Left renal pelvis (tissue), 4 donors: ENCODE data around the gene SLC35A1. TPM values are rescaled to one million over a fixed set of nuclear protein-coding genes. Genes with fewer than 3 reads are reported as not detected.
"Not testable (repeated sequence)": the region's sequence is repeated elsewhere in the genome, so short reads cannot be mapped to it uniquely, and the experiment has no call there.

ENCODE experiments used
- DNase-seq, 4 donors: peaks; one replicate each; pipeline ENCODE4 v3.0.0-alpha.2; 2013; ENCODE audit warnings: low read depth in 4 of 4, low spot score in 3 of 4
- polyA plus RNA-seq, 4 donors: library from polyadenylated mRNA; unstranded; fragments of 120-200 nt; gene quantifications; one replicate each; pipeline ENCODE4 v1.2.1, GENCODE V29; 2013; ENCODE audit not compliant: insufficient read length in 4 of 4

Gene SLC35A1, protein sequence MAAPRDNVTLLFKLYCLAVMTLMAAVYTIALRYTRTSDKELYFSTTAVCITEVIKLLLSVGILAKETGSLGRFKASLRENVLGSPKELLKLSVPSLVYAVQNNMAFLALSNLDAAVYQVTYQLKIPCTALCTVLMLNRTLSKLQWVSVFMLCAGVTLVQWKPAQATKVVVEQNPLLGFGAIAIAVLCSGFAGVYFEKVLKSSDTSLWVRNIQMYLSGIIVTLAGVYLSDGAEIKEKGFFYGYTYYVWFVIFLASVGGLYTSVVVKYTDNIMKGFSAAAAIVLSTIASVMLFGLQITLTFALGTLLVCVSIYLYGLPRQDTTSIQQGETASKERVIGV
- 10 to 100 TPM; 37.4 to 51.4 (median 42.4) TPM for polyA plus RNA-seq

DNA sequence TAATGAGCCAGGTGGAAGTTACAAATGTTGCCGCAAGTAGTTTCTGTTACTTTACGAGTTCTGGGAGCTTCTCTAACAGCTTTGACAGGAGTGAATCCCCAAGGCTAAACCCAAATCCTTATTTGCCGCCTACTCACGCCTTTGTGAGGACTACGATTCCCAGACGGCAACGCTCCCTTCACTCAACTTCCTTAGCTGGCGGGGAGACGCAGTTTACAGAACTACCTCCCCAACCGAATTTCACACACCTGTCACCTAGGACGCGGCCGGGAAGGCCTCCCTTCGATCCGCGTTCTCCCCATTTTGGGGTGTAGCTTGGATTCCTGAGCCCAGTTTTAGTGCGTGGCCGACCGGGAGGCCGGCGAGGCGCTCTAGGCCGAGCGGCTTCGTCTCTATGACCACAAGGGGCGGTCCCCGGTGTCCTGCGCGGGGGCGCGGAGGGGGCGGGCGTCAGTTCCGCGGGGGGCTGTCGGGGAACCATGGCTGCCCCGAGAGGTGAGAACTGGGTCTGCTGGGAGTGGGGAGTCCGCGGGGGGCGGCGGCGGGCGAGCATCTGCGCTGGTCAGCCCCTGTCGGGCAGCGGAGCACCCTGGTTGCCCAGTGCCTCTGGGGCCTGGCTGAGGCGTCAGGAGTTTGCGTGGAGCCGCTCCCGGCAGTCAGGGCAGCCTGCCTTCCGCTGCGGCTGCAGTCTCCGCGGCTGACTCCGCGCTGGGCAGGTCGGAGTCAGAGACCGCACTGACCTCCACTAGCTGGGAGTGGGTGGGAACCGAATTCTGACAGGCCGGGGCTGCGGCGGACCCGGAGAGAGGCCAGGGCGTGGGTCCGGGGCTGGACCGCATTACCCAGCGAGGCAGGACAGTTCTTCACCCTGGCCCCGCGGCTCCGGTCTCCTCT is at the start of gene SLC35A1:
Gene SLC35A1, plus strand, starts transcription at position 450 of the 894 bp plus-strand sequence. Its CDS starts 30 bp downstream, at position 480.
- peak; percentile 69 to 80 (median 78) for DNase-seq

DNA sequence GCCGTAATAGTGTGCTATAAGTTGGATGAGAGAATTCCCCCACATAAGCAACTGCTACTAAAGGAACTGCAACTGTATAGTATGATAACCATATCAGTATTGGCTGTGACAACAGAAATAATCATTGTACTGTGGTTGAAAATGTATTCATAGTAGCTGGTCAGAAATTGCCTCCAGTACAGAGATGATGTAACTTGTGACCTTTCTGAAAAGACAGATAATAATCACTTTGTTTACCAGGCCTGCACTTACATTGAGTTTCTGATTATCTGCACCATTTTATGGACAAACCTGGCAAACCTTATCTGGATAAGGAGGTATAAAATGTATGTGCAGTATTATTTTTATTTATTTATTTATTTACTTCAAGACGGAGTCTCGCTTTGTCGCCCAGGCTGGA is 46.0 kb upstream of the SLC35A1 start:
- DNase-seq, result no peak

DNA sequence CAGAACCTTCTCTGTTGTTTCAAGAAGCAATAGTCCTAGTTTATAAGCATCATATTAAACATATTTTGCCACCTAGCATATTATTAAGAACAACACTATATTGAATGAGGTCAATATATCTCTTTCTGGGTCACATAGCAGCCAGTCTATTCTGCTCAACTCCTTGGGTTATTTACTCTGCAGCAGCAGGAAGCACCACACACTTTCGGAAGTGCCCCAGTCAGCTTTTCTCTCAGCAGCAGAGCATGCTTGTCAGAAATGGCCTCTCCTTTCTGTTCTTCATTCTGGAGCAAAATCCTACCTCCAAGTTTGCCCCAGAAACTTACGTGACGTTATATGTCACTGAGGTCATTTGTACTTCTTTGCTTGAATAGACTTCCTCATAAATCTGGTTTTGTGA is 42.3 kb upstream of the SLC35A1 start:
- DNase-seq, result no peak

DNA sequence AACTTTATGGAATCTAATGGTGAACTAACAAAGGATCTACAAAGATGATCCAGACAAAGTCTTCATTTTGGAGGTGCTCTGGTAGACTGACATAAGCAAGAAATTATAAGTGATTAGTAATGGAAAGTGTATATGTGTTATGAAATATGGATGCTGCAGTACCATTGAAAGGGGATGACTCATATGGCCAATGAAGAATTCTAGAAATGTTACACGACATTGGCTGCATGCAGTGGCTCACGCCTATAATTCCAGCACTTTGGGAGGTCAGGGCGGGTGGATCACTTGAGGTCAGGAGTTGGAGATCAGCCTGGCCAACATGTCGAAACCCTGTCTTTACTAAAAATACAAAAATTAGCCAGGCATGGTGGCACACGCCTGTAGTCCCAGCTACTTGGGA is 41.5 kb upstream of the SLC35A1 start:
- DNase-seq, result no peak

DNA sequence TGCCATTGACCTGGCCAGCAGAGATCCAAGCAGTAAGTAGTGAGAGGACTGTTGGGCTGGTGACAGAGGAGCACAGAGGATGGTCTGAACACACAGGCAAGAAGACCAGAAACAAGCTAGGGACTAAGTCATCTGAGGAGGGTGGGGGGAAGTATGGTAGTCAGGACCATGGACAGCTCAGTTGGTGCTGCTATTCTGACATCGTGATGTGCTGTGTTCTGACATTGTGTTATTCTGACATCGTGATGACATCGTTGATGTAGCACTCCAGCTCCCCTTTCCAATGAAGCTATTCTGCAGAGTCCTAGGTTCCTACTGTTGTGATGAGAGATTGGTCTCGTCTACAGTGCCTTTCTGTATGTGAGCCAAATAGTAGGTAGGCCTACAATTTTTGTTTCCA is 36.3 kb upstream of the SLC35A1 start:
- peak; percentile 50 to 68 (median 58) for DNase-seq

DNA sequence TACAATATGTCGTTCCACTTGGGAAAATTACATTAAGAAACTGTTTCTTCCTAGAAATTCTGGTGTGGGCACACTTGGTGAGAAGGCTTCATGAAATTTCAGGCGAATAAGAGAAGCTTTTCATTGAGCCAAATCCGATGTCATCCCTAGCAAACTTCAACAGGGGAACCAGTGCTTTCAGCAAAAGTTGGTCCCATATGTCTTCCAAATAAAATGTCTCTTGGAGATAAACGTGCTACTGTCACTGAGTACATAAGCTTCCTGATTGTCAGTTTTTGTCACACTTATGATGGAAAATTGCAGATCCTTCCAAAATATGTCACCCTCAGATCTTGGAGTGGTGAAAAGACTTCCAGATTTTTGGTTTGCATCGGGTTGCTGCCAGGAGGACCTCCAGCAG is 31.1 kb upstream of the SLC35A1 start:
- DNase-seq, result no peak

DNA sequence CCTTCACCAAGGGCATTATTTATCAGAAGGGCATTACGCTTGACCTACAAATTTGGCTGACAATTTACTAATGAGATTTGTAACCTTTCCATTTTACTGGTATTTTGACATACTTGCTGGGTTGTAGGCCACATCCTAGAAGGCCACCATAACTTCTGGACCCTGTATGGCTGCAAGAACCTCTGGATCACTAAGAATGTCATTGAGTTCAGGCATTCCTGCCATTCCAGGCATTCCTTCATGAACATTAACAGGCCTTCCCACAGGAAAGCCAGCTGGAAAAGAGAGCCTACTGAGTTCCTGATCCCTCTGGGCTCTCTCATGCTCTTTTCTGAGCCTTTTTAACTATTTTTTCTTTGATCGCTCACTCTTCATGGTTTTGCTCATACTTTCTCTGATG is 28.4 kb upstream of the SLC35A1 start:
- no peak for DNase-seq

DNA sequence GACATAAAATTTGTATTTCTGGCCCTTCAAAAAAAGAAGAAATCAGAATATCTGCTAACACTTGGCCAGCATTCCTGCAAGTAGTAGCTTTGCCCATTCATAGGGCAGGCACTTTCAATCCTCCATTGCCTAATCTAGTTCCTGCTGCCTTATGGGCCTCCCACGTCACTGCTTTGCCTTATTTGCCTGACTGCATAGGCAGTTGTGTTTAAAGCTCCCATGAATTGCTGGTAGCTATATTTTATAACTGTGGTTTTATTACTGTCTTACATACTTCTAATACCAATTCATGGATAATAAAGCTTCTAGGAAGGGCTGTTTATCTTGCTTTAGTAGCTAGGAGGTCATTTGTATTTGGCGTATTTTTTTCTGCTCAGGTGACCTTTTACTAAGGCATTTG is 7.7 kb upstream of the SLC35A1 start:
- DNase-seq, result no peak

DNA sequence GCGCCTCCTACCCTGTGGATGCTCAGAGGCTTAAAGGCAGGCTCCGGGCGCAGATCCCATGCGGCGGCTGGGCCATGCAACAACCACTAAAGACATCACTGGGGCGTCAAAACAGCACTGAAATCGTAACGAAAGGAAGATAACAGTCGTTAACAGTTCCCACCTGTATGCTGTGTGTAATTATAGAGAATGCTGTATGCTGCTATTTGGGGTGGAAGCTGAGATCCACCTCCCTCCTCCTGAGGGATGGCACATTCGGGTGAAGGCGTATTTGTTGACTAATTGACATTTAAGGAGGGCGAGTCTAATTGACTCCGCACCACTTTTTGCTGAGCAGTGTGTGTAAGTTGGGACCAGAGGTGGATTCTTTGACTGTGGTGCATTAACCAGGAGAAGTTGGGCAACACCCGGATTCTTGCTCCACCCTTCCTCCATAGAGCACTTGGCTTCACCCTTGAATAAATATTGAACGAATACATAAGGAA is 687 bp downstream of the SLC35A1 start:
- peak in 2 of 4 donors; percentile 0 to 27 for DNase-seq

DNA sequence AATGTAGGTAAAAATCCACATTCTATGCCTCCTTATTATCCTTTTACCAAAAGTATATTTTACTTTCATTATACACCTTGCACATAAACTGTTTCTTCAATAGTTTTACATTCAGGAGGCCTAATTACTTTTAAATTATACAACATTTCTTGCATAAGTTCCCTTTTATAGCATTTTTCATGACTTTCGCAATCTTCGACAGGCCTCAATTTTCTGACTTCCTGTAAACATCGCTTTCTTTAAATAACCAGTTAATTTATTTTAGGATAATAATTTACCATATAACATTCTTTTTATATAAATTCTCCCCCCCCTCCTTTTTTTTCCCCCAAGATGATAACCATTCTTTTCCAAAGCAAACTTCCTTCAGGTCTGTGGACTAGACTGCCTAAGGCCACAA is 9.2 kb downstream of the SLC35A1 start:
- no peak for DNase-seq

DNA sequence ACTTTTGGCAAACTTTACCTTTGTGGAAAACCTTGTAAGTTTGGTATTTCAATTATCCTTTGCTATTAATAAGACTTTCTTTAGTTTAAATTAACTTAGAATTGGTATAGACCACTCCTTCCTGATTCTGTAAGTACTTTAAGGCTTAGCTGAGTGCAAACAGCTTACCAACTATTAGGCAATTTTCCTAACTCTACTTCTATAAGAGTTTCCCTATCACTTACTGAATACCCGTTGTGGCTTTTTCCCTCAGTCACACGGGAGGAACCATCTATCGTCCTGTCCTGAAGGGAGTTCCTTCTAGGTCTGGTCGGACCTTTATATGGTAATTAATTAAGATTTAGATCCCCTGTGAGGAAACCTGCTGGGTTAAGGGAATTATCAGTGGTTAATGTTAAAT is 9.6 kb downstream of the SLC35A1 start:
- no peak for DNase-seq

DNA sequence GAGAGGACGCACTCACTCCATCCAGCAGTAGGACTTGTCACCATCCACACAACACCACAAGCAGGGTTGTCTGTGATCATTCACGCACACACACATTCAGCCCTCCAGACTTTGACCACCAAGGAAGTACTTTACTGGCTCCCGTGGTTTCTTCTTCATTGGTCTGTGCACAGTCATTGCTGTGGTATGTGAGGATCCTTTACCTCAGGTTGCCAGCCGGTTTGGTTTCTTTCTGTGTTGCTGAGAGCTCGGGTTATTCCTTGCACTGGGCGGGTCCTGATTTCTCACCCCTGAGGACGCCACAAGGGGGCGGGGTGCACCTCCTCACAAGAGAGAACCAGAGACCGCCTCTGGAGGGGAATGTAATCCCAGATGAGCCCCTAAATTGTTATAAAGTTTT is 11.2 kb downstream of the SLC35A1 start:
- DNase-seq, result no peak

DNA sequence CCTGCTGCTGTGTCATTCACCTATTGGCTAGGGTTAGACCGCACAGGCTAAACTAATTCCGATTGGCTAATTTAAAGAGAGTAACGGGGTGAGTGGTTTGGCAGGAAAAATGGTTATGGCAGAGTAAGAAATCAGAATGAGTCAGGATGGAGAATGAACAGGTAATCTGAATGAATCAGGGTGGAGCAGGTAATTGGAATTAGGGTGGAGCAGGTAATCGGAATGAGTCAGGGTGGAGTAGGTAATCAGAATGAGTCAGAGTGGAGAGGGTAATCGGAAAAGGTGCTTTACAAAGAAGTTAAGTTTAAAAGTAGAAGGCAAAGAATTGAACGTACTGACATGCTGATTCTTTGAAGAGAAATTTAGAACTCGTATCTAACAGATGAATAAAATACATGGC is 11.7 kb downstream of the SLC35A1 start:
- DNase-seq, result no peak

DNA sequence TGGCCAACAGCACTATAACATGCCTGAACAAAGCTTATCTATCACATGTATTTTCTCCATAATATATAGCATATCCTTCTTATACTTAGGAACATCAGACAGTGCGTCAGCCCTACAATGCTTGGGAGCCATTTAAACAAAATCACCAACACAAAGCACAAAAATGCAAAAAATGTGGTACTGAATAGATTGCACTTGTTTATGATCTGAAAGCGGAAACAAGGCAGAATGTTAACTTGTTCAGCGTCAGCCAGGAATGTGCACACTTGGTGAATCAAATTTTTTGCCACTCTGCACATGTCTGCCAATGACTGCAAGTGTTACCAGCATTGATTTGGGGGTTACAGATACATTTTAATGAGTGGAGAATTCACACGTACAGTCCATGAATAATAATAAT is 14.8 kb downstream of the SLC35A1 start:
- DNase-seq, result no peak

DNA sequence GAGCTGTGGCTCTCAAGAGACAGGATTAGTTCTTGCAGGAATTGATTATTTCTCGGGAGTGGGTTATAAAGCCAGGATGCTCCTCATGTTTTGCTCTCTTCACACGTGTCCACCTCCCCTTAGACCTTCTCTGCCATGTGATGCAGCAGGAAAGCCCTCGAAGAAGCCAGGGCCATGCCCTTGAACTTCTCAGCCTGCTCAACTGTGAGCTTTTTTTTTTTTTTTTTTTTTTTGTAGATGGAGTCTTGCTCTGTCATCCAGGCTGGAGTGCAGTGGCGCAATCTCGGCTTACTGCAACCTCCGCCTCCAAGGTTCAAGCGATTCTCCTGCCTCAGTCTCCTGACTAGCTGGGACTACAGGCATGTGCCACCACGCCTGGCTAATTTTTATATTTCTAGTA is 16.6 kb downstream of the SLC35A1 start:
- not testable (repeated sequence) for DNase-seq

DNA sequence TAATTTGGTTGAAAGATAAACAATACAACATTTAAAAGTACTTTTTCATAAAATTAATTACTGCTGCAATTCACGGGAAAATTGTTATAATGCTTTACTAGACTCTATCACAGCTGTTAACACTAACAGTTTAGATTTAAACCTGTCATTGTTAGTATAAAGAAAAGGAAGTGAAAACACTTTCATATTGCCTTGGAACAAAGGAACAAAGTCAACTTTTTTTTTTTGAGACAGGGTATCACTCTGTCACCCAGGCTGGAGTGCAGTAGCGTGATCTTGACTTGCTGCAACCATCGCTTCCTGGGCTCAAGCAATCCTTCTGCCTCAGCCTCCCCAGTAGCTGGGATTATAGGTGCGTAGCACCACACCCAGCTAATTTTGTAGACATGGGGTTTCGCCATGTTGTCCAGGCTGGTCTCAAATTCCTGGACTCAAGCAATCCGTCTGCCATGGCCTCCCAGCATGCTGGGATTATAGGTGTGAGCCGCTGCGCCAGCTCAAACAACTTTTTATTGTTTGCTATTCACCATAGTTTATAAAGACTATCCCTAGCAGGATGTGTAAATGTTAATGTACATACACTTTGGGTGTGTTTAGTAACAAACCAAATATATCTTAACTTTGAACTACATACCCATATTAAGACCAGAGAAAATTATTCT is 22.1 kb downstream of the SLC35A1 start:
- DNase-seq, result no peak

DNA sequence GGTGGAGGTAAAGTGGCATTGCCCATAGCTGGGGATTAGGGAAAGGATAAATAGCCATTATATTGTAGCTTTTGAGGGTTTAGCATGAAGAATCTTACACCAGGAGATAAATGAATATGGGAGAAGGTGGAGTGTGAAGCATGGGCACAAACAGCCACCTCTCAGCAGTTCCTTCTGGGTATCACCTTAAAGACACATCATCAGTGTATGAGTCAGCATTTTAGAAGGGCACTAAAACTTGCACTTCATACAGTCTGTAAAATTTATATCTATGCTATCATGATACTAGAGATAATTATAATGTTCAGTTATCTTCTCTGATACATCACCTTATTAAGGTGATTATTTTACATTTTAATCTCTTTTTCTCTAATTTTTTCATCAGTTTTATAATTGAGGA is 25.3 kb downstream of the SLC35A1 start:
- DNase-seq, result no peak

DNA sequence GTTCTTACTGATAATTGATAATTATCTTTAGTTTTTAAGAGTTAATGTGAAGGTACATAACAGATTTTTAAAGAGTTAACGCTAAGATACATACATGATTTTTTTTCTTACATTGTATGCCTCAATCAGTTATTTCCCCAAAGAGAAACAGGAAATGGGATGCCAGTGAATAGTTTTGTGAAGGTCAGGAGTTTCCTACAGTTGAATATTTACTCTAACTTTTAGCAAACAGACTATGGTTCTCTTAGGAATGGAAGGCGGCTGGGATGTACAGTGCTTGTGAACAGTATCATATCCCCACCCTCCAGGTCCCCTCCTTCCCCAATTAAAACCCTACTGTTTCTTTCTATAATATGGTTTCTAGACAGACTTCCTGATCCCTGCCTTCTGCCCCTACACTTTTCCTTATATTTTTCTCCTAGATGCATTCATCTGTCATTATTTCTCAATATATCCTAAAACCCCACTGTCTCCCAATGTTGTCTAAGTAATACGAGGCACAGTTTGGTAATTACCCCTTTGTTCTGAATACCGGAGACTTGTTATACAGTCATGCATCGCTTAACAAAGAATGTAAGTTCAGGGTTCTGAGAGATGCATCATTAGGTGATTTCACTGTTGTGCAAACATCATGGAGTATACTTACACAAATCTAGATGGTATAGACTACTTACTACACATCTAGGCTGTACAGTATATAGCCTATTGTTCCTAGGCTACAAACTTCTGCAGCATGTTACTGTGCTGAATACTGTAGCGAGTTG is 29.2 kb downstream of the SLC35A1 start:
- no peak for DNase-seq

DNA sequence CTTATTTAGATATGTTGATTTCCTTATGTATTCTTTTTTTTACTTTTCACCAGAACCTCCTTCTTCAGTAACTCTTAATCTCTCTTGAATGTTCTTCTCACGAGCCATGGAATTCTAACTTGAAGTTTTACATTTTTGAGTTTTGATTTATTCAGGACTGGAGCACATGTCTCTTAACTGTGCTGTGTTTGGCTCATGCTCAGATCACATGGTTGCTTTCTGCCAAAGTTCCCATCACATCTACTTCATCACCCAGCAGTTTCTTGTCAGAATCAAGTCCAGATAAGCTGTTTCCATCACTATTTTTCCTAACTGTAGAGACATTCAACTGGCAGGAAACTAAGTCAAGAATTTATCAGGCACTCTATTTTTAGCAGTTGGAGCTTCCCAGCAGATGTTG is 31.7 kb downstream of the SLC35A1 start:
- DNase-seq, result no peak

DNA sequence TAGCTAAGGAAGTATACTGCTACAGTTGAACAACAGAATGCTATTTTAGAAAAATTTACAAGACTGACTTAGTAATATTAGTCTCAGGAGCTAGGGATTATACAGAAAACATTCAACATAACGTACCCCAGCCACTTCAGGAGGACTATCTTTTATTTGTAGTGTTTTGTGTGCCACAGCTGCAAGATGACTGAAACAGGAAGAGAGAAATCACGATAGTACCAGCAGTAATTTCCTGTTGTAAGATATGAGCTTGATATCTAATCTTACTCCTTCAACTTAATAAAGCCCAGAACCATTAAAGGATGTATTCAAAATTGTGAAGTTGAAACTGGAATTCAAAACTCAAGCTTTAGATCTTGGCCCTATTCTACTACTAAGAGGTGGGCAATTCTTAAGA is 42.1 kb downstream of the SLC35A1 start:
- DNase-seq, result no peak
